Gastroesophageal sphincter (tissue), 3 donors: ENCODE measurements around the gene NSD2.

Experiments used
- EP300 ChIP-seq: sonication (generic); formaldehyde crosslinking; IDR thresholded peaks from one replicate; pipeline ENCODE4 v1.6.1; 2017; ENCODE audit warnings: antibody characterized with exemption, mild to moderate bottlenecking
- POLR2A ChIP-seq, 2 donors: fragments of 450-650 bp; IDR thresholded peaks; one replicate each; pipeline ENCODE4 v1.6.1; 2017; ENCODE audit warnings: antibody characterized with exemption in 2 of 2, mild to moderate bottlenecking in 2 of 2, moderate library complexity in 1 of 2
- POLR2AphosphoS5 ChIP-seq: sonication (generic); formaldehyde crosslinking; IDR thresholded peaks from one replicate; pipeline ENCODE4 v1.6.1; 2017; ENCODE audit warnings: antibody characterized with exemption
- TF ChIP-seq, protein P1 (sequence below), 4 experiments: fragments of 200-600 bp in 2 of 4; fragments of 450-650 bp in 2 of 4; sonication (generic) in 1 of 4; IDR thresholded peaks; one replicate each; pipeline ENCODE4 v1.5.1; 2017 to 2019; ENCODE audit warnings: antibody characterized with exemption in 4 of 4, mild to moderate bottlenecking in 2 of 4, moderate library complexity in 2 of 4

- TF ChIP-seq EP300 (no peak), POLR2A (IDR thresholded peaks at IDR 0.05) (no peak), POLR2AphosphoS5 (no peak)
- TF ChIP-seq, protein P1, sequence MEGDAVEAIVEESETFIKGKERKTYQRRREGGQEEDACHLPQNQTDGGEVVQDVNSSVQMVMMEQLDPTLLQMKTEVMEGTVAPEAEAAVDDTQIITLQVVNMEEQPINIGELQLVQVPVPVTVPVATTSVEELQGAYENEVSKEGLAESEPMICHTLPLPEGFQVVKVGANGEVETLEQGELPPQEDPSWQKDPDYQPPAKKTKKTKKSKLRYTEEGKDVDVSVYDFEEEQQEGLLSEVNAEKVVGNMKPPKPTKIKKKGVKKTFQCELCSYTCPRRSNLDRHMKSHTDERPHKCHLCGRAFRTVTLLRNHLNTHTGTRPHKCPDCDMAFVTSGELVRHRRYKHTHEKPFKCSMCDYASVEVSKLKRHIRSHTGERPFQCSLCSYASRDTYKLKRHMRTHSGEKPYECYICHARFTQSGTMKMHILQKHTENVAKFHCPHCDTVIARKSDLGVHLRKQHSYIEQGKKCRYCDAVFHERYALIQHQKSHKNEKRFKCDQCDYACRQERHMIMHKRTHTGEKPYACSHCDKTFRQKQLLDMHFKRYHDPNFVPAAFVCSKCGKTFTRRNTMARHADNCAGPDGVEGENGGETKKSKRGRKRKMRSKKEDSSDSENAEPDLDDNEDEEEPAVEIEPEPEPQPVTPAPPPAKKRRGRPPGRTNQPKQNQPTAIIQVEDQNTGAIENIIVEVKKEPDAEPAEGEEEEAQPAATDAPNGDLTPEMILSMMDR (IDR thresholded peaks at IDR 0.05): no peak
Measured at GRCh38 chr4:1952719-1953118, 81.5 kb downstream of the NSD2 start.
